ENCODE data around the gene BTBD9.
A peak's percentile ranks its signal among the peaks of the same experiment; 100 is the strongest.

The BTBD9 gene

GRCh38 chr6:38493931-38494547 is 145.7 kb downstream of the BTBD9 start:
- peak; percentile 67 for TF ChIP-seq CTCF (IDR thresholded peaks at IDR 0.05; ENCODE audit: insufficient read depth, low read length, poor library complexity, severe bottlenecking)
- Histone ChIP-seq H3K27me3 (replicated peaks; ENCODE audit: control insufficient read depth, insufficient read depth, low read length) (no peaks in the 10 kb centered on the region), H3K36me3 (ENCODE audit: control insufficient read depth, insufficient read depth, low read length) (no peaks in the 10 kb centered on the region), H3K4me3 (replicated peaks; ENCODE audit: low read depth, low read length) (no peak overlapping the region)
- DNase-seq (ENCODE audit: extremely low read depth, insufficient read length) = peak; percentile 40

GRCh38 chr6:38492031-38492430 is 147.7 kb downstream of the BTBD9 start:
- Histone ChIP-seq H3K4me3 (replicated peaks; ENCODE audit: low read depth, low read length) (no peak overlapping the region), H3K27me3 (replicated peaks; ENCODE audit: control insufficient read depth, insufficient read depth, low read length) (no peaks in the 10 kb centered on the region), H3K36me3 (ENCODE audit: control insufficient read depth, insufficient read depth, low read length) (no peaks in the 10 kb centered on the region)
- DNase-seq (ENCODE audit: extremely low read depth, insufficient read length) = no peak
- TF ChIP-seq CTCF (IDR thresholded peaks at IDR 0.05; ENCODE audit: insufficient read depth, low read length, poor library complexity, severe bottlenecking) = no peak

GRCh38 chr6:38489951-38490350 is 149.8 kb downstream of the BTBD9 start:
- Histone ChIP-seq H3K27me3 (replicated peaks; ENCODE audit: control insufficient read depth, insufficient read depth, low read length) (no peaks in the 10 kb centered on the region), H3K36me3 (ENCODE audit: control insufficient read depth, insufficient read depth, low read length) (no peaks in the 10 kb centered on the region), H3K4me3 (replicated peaks; ENCODE audit: low read depth, low read length) (no peak overlapping the region)
- DNase-seq (ENCODE audit: extremely low read depth, insufficient read length) = no peak
- no peak for TF ChIP-seq CTCF (IDR thresholded peaks at IDR 0.05; ENCODE audit: insufficient read depth, low read length, poor library complexity, severe bottlenecking)

- DNase-seq (ENCODE audit: extremely low read depth, insufficient read length) = no peak
- Histone ChIP-seq H3K4me3 (replicated peaks; ENCODE audit: low read depth, low read length) (no peak overlapping the region), H3K36me3 (ENCODE audit: control insufficient read depth, insufficient read depth, low read length) (no peaks in the 10 kb centered on the region), H3K27me3 (replicated peaks; ENCODE audit: control insufficient read depth, insufficient read depth, low read length) (no peaks in the 10 kb centered on the region)
- no peak for TF ChIP-seq CTCF (IDR thresholded peaks at IDR 0.05; ENCODE audit: insufficient read depth, low read length, poor library complexity, severe bottlenecking)
These were observed 152.3 kb downstream of the BTBD9 start for GRCh38 chr6:38487423-38487822.

GRCh38 chr6:38485488-38485887 is 154.2 kb downstream of the BTBD9 start:
- no peaks in the 10 kb centered on the region for H3K27me3 ChIP-seq (replicated peaks; ENCODE audit: control insufficient read depth, insufficient read depth, low read length)
- no peak for DNase-seq (ENCODE audit: extremely low read depth, insufficient read length)
- H3K4me3 ChIP-seq (replicated peaks; ENCODE audit: low read depth, low read length) = no peak overlapping the region
- H3K36me3 ChIP-seq (ENCODE audit: control insufficient read depth, insufficient read depth, low read length) = no peaks in the 10 kb centered on the region
- no peak for TF ChIP-seq CTCF (IDR thresholded peaks at IDR 0.05; ENCODE audit: insufficient read depth, low read length, poor library complexity, severe bottlenecking)

- Histone ChIP-seq H3K36me3 (ENCODE audit: control insufficient read depth, insufficient read depth, low read length) (no peaks in the 10 kb centered on the region), H3K27me3 (replicated peaks; ENCODE audit: control insufficient read depth, insufficient read depth, low read length) (no peaks in the 10 kb centered on the region), H3K4me3 (replicated peaks; ENCODE audit: low read depth, low read length) (no peak overlapping the region)
- TF ChIP-seq CTCF (IDR thresholded peaks at IDR 0.05; ENCODE audit: insufficient read depth, low read length, poor library complexity, severe bottlenecking) = no peak
- no peak for DNase-seq (ENCODE audit: extremely low read depth, insufficient read length)
These were observed 155.1 kb downstream of the BTBD9 start for GRCh38 chr6:38484656-38485055.

Measured in GM06990 (cell line).